ENCODE data around the gene GFY.

DNA sequence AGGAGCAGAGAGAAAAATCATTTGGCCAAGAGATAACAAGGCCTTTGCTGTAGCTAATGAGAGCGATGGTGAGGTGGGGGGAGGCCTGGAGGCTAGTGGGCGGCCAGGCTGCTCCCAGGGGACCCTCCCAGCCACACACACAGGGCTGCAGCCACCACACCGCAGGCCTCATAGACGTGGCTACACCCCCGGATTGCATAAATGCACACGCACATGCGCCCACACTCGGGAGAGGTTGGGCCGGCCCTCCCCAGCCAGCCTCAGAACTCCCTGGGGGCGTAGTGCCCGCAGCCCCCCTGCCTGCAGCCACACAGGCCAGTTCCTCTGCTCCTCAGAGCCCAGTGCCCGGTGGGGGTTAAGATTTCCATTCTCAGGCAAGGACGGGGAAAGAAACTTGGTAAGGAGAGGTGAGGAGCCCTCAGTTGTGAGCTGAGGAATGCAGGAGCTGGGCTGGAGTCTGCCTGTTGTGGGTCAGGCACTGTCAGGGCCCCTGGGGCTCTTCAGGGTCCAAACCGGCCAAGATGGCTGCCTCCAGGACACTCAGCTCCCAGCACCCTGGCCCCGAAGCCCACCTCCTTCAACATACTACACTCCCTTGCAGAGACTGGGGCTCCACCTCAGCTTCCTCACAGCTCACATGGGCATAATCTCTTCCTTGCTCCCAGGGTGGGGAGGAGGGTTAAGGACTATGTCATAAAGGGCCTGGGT is 9.9 kb upstream of the GFY start:
- TF ChIP-seq POLR2A (IDR thresholded peaks at IDR 0.05), result no peak
- TF ChIP-seq, protein P1, sequence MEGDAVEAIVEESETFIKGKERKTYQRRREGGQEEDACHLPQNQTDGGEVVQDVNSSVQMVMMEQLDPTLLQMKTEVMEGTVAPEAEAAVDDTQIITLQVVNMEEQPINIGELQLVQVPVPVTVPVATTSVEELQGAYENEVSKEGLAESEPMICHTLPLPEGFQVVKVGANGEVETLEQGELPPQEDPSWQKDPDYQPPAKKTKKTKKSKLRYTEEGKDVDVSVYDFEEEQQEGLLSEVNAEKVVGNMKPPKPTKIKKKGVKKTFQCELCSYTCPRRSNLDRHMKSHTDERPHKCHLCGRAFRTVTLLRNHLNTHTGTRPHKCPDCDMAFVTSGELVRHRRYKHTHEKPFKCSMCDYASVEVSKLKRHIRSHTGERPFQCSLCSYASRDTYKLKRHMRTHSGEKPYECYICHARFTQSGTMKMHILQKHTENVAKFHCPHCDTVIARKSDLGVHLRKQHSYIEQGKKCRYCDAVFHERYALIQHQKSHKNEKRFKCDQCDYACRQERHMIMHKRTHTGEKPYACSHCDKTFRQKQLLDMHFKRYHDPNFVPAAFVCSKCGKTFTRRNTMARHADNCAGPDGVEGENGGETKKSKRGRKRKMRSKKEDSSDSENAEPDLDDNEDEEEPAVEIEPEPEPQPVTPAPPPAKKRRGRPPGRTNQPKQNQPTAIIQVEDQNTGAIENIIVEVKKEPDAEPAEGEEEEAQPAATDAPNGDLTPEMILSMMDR (IDR thresholded peaks at IDR 0.05), result no peak
- no peak for TF ChIP-seq POLR2AphosphoS5 (IDR thresholded peaks at IDR 0.05)

All from breast epithelium (tissue), 3 donors.